H1 (cell line): Measurements from ENCODE around the gene VPS18. TPM values are rescaled to one million over a fixed set of nuclear protein-coding genes. Genes with fewer than 3 reads are reported as not detected.
A peak's percentile ranks its signal among the peaks of the same experiment; 100 is the strongest.

Experiments used
- CTCF ChIA-PET: fragments of 300-600 bp; sonication (Branson Sonifier 250); formaldehyde crosslinking; loops from one replicate; lab custom pipeline; 2021; ENCODE audit not compliant: partially characterized antibody; lab: Charles Lee
- POLR2A ChIA-PET: fragments of 300-600 bp; sonication (Branson Sonifier 250); formaldehyde crosslinking; loops from one replicate; lab custom pipeline; 2021; ENCODE audit warnings: inconsistent platforms; ENCODE audit not compliant: partially characterized antibody; lab: Charles Lee
- DNase-seq, 2 experiments: peaks; one replicate each; pipeline versions ENCODE4 v3.0.0 to v3.0.0-alpha.2; 2010 to 2022; ENCODE audit warnings: low spot score in 2 of 2, low read depth in 1 of 2, mixed read lengths in 1 of 2
- FAIRE-seq: peaks from 2 replicates; lab custom pipeline; 2011; peaks lifted over from hg19 to GRCh38; lab: Jason Lieb, UNC
- H2AFZ ChIP-seq: 2 replicates; pipeline ENCODE4 v1.8.1; 2012; ENCODE audit warnings: low read length, inconsistent platforms
- H2AK5ac ChIP-seq: 2 replicates; pipeline ENCODE4 v1.6.1; 2013; ENCODE audit warnings: low read depth, low read length
- H2BK120ac ChIP-seq: replicated peaks from 2 replicates; pipeline ENCODE3; 2013; ENCODE audit warnings: low read depth, low read length, inconsistent platforms
- H2BK12ac ChIP-seq: 2 replicates; pipeline ENCODE4 v1.6.1; 2013; ENCODE audit warnings: low read depth, low read length
- H2BK15ac ChIP-seq: 2 replicates; pipeline ENCODE4 v1.6.1; 2013; ENCODE audit warnings: low read length
- H2BK20ac ChIP-seq: 2 replicates; pipeline ENCODE4 v1.6.1; 2013; ENCODE audit warnings: low read length
- H2BK5ac ChIP-seq: 2 replicates; pipeline ENCODE4 v1.6.1; 2013; ENCODE audit warnings: low read depth, low read length
- H3K14ac ChIP-seq: 2 replicates; pipeline ENCODE4 v1.6.1; 2013; ENCODE audit warnings: inconsistent platforms; ENCODE audit not compliant: insufficient read length
- H3K18ac ChIP-seq: 2 replicates; pipeline ENCODE4 v1.6.1; 2013; ENCODE audit warnings: low read length; ENCODE audit errors: extremely low read depth
- H3K23ac ChIP-seq: 2 replicates; pipeline ENCODE4 v1.6.1; 2013; ENCODE audit warnings: inconsistent platforms; ENCODE audit not compliant: insufficient read length
- H3K23me2 ChIP-seq: 2 replicates; pipeline ENCODE4 v1.6.1; 2013; ENCODE audit warnings: low read depth, low read length
- H3K27ac ChIP-seq: 2 replicates; pipeline ENCODE4 v1.6.1; 2011; ENCODE audit warnings: low read depth, low read length, inconsistent platforms
- H3K27me3 ChIP-seq, 4 experiments: replicated peaks in 1 of 4; 1 replicate in 1 of 4; 2 replicates in 3 of 4; pipeline versions ENCODE4 v1.6.1 to v1.8.1; 2011 to 2013; ENCODE audit warnings: low read length in 3 of 4, mild to moderate bottlenecking in 3 of 4, inconsistent platforms in 2 of 4, mixed read lengths in 2 of 4, moderate library complexity in 1 of 4; ENCODE audit not compliant: control insufficient read depth in 3 of 4, insufficient read depth in 3 of 4; ENCODE audit errors: extremely low read depth in 1 of 4
- H3K36me3 ChIP-seq, 4 experiments: 2 replicates each; pipeline versions ENCODE4 v1.6.1 to v1.8.1; 2011 to 2013; ENCODE audit warnings: mild to moderate bottlenecking in 4 of 4, low read length in 3 of 4, moderate library complexity in 2 of 4, control low read depth in 1 of 4, inconsistent platforms in 1 of 4; ENCODE audit not compliant: insufficient read depth in 4 of 4, control insufficient read depth in 2 of 4
- H3K4ac ChIP-seq: replicated peaks from 2 replicates; pipeline ENCODE3; 2013; ENCODE audit warnings: low read length, low read depth, mixed read lengths, inconsistent platforms; ENCODE audit not compliant: insufficient read length
- H3K4me1 ChIP-seq, 4 experiments: replicated peaks in 1 of 4; 1 replicate in 1 of 4; 2 replicates in 3 of 4; pipeline versions ENCODE4 v1.6.1 to v1.8.1; 2011 to 2013; ENCODE audit warnings: low read length in 3 of 4, inconsistent platforms in 2 of 4, mixed read lengths in 1 of 4; ENCODE audit not compliant: insufficient read depth in 4 of 4, control insufficient read depth in 3 of 4
- H3K4me2 ChIP-seq, 2 experiments: 2 replicates each; pipeline versions ENCODE4 v1.6.1 to v1.8.1; 2011 to 2013; ENCODE audit warnings: low read depth in 2 of 2, low read length in 2 of 2, control low read depth in 1 of 2, inconsistent platforms in 1 of 2, mild to moderate bottlenecking in 1 of 2; ENCODE audit not compliant: insufficient read depth in 1 of 2
- H3K4me3 ChIP-seq, 4 experiments: fragments of 200-600, 300-600 bp in 1 of 4; sonication (generic), shearing (Covaris generic), sonication (Bioruptor Twin) in 1 of 4; 2 replicates each; pipeline versions ENCODE4 v1.5.1 to v1.8.1; 2011 to 2016; ENCODE audit warnings: low read length in 4 of 4, low read depth in 3 of 4, control low read depth in 2 of 4, inconsistent platforms in 2 of 4, mild to moderate bottlenecking in 2 of 4, mixed read lengths in 1 of 4, moderate library complexity in 1 of 4; ENCODE audit not compliant: insufficient read depth in 2 of 4; ENCODE audit errors: extremely low read depth in 1 of 4
- H3K56ac ChIP-seq: replicated peaks from 2 replicates; pipeline ENCODE3; 2013; ENCODE audit warnings: low read depth, mild to moderate bottlenecking, mixed read lengths, low read length, inconsistent platforms; ENCODE audit not compliant: insufficient read length
- H3K79me1 ChIP-seq: 2 replicates; pipeline ENCODE4 v1.6.1; 2013; ENCODE audit warnings: low read depth, low read length, control low read depth
- H3K79me2 ChIP-seq, 2 experiments: 2 replicates each; pipeline versions ENCODE4 v1.6.1 to v1.8.1; 2012 to 2013; ENCODE audit warnings: low read length in 2 of 2, mild to moderate bottlenecking in 2 of 2, inconsistent platforms in 1 of 2; ENCODE audit not compliant: insufficient read depth in 2 of 2, control insufficient read depth in 1 of 2
- H3K9ac ChIP-seq, 4 experiments: replicated peaks in 1 of 4; 1 replicate in 1 of 4; 2 replicates in 3 of 4; pipeline versions ENCODE4 v1.6.1 to v1.8.1; 2011 to 2013; ENCODE audit warnings: low read depth in 3 of 4, low read length in 3 of 4, control low read depth in 2 of 4, mild to moderate bottlenecking in 2 of 4, moderate library complexity in 2 of 4, inconsistent platforms in 1 of 4; ENCODE audit errors: extremely low read depth in 1 of 4
- H3K9me3 ChIP-seq, 2 experiments: 2 replicates each; pipeline versions ENCODE4 v1.6.1 to v1.8.1; 2012 to 2013; ENCODE audit warnings: mild to moderate bottlenecking in 2 of 2, moderate library complexity in 2 of 2, control low read depth in 1 of 2, inconsistent platforms in 1 of 2, low read depth in 1 of 2, low read length in 1 of 2, mixed read lengths in 1 of 2; ENCODE audit not compliant: insufficient read depth in 2 of 2
- H4K20me1 ChIP-seq, 2 experiments: replicated peaks in 1 of 2; 2 replicates each; pipeline versions ENCODE3 to v1.8.1; 2011 to 2013; ENCODE audit warnings: inconsistent platforms in 2 of 2, low read length in 2 of 2, mild to moderate bottlenecking in 1 of 2; ENCODE audit not compliant: insufficient read depth in 2 of 2, control insufficient read depth in 1 of 2
- H4K5ac ChIP-seq: 2 replicates; pipeline ENCODE4 v1.6.1; 2013; ENCODE audit warnings: low read length, low read depth, mixed read lengths, inconsistent platforms; ENCODE audit not compliant: insufficient read length
- H4K8ac ChIP-seq: 2 replicates; pipeline ENCODE4 v1.8.0; 2013; ENCODE audit warnings: mild to moderate bottlenecking, moderate library complexity, low read length, inconsistent platforms; ENCODE audit not compliant: insufficient read depth; ENCODE audit errors: extremely low read depth
- H4K91ac ChIP-seq: replicated peaks from 2 replicates; pipeline ENCODE3; 2013; ENCODE audit warnings: low read length, mixed read lengths, inconsistent platforms; ENCODE audit not compliant: insufficient read length
- EZH2 ChIP-seq: fragments of 200-600 bp; sonication (generic); IDR thresholded peaks from 2 replicates; pipeline ENCODE4 v1.7.1; 2012; ENCODE audit warnings: low read depth, mild to moderate bottlenecking, moderate library complexity, low read length, inconsistent platforms; ENCODE audit not compliant: severe bottlenecking
- HDAC2 ChIP-seq, 2 experiments: fragments of 300-600 bp in 1 of 2; sonication (generic) in 1 of 2; IDR thresholded peaks; 2 replicates each; pipeline ENCODE4 v1.6.1; 2011 to 2012; ENCODE audit warnings: low read depth in 2 of 2, low read length in 2 of 2, mild to moderate bottlenecking in 2 of 2, moderate library complexity in 2 of 2, borderline replicate concordance in 1 of 2, inconsistent platforms in 1 of 2
- RXRA ChIP-seq: IDR thresholded peaks from 2 replicates; pipeline ENCODE4 v1.6.1; 2011; ENCODE audit warnings: low read depth, mild to moderate bottlenecking, low read length, moderate library complexity; ENCODE audit not compliant: insufficient read depth
- WGBS, 2 experiments: shearing (Covaris generic) in 1 of 2; methylation state at CpG; one replicate each; pipeline versions ENCODE4 v1.1.6 to v1.1.7; 2013 to 2015; ENCODE audit warnings: low lambda C conversion rate in 2 of 2, mixed read lengths in 2 of 2, inconsistent platforms in 1 of 2, low coverage in 1 of 2, missing lambda C conversion rate in 1 of 2; ENCODE audit not compliant: insufficient replicate concordance in 2 of 2, insufficient coverage in 1 of 2, insufficient read length in 1 of 2; ENCODE audit errors: extremely low coverage in 1 of 2, missing lambda C conversion rate in 1 of 2; 5-methylcytosine and 5-hydroxymethylcytosine counted together
- polyA plus RNA-seq, 7 experiments: library from polyadenylated mRNA; depleted of rRNA in 3 of 7; stranded (reverse) in 5 of 7; unstranded in 2 of 7; fragments of >200 nt in 5 of 7; fragments of 200-250 nt in 2 of 7; gene quantifications; 1 replicate in 5 of 7; 2 replicates in 1 of 7; 4 replicates in 1 of 7; pipeline versions ENCODE4 v1.2.1 to v1.2.3, GENCODE V29; 2011 to 2013; ENCODE audit warnings: missing spikeins in 2 of 7, mixed read lengths in 2 of 7
- total RNA-seq: library from RNA; stranded (reverse); fragmentation: NEBNext Ultra II Directional; extraction: Animal tissue kit (Norgen Biotek cat#: 25700); gene quantifications from 2 replicates; pipeline ENCODE4 v1.2.1, GENCODE V29; 2021

Gene VPS18
- total and polyA plus RNA-seq, 2 of the 8 experiments (the other 6 are each of a cell fraction or from before 2014, with no cell fraction given), result 28.9 to 32.7 TPM

GRCh38 chr15:40872791-40873693 is 21.2 kb upstream of the VPS18 start:
- Histone ChIP-seq H3K27ac (no peak overlapping the region), H3K36me3 (no peaks in the 10 kb centered on the region), H4K20me1 (no peaks in the 10 kb centered on the region), H4K8ac (no peak overlapping the region; the same call in 1 of the 2 replicates), H3K4me3 (peak overlapping the region; percentile 45 to 70 (median 58)), H3K9ac (no peak overlapping the region), H2AK5ac (no peak overlapping the region), H2AFZ (no peak overlapping the region; the same call in 1 of the 2 replicates), H2BK120ac (no peak overlapping the region), H3K27me3 (0 out of 7 replicates have a peak, but pooled peaks cover 0 to 2% (median 0%) of the 10 kb centered on the region in 4 experiments), H4K91ac (peak overlapping the region; percentile 18), H3K14ac (no peak overlapping the region), H3K18ac (no peak overlapping the region), H3K23ac (no peak overlapping the region), H3K23me2 (no peaks in the 10 kb centered on the region), H3K4me2 (peak overlapping the region; percentile 54 to 95), H2BK20ac (0 out of 2 replicates have a peak overlapping the region, but pooled peaks have one; percentile 48), H2BK15ac (0 out of 2 replicates have a peak overlapping the region, but pooled peaks have one; percentile 88), H3K79me1 (no peaks in the 10 kb centered on the region), H2BK12ac (peak overlapping the region; percentile 68; the same call in 1 of the 2 replicates), H2BK5ac (no peak overlapping the region; the same call in 1 of the 2 replicates), H3K79me2 (no peaks in the 10 kb centered on the region), H3K4me1 (peaks cover 0 to 18% (median 12%) of the 10 kb centered on the region in 4 experiments; a peak in 6 of 7 replicates), H3K56ac (no peak overlapping the region), H4K5ac (no peak overlapping the region), H3K4ac (no peak overlapping the region), H3K9me3 (no peaks in the 10 kb centered on the region)
- FAIRE-seq, result no peak
- DNase-seq, result no peak
- POLR2A ChIA-PET, result interaction anchor here (0.7 to 2.2 kb wide), 22 partner anchors 12 to 178 kb away, joined by 3 to 10 read pairs (median 4); partner anchors contain the start of genes CHAC1, RAD51, SPINT1 and VPS18
- peak; percentile 45 for TF ChIP-seq EZH2
- peak in 1 of 2 experiments; percentile 86; a peak in 1 of 4 replicates for TF ChIP-seq HDAC2 (IDR thresholded peaks at IDR 0.05; ENCODE audit: borderline replicate concordance in 1 of 2, low read depth in 2 of 2, low read length in 2 of 2)
- TF ChIP-seq RXRA, result no peak
- WGBS, 2 experiments, result 74% methylated on average over 33 of the region's 33 CpGs; no CpG with 5 or more reads in 1 of the 2 experiments
- CTCF ChIA-PET, result interaction anchor here (0.6 to 7.8 kb wide), 21 partner anchors 9 to 161 kb away, joined by 3 to 51 read pairs (median 3); partner anchors contain the start of genes DLL4, DNAJC17, GCHFR and VPS18
